Coronary artery (tissue), 2 donors: Measurements from ENCODE around the gene PLCH1.

Experiments
- DNase-seq: peaks from one replicate; pipeline ENCODE4 v3.0.0-alpha.2; 2017; ENCODE audit warnings: low spot score
- H3K27ac ChIP-seq, 2 donors: fragments of 200-600 bp; sonication (generic); one replicate each; pipeline ENCODE4 v1.5.1; 2016 to 2019
- H3K4me3 ChIP-seq: fragments of 200-600 bp; sonication (generic); 2 replicates; pipeline ENCODE4 v1.5.1; 2016; ENCODE audit warnings: mild to moderate bottlenecking, moderate library complexity
- TF ChIP-seq, protein P1 (sequence below): fragments of 200-600 bp; sonication (generic); IDR thresholded peaks from one replicate; pipeline ENCODE4 v1.5.1; 2019; ENCODE audit warnings: antibody characterized with exemption

Gene PLCH1

DNA sequence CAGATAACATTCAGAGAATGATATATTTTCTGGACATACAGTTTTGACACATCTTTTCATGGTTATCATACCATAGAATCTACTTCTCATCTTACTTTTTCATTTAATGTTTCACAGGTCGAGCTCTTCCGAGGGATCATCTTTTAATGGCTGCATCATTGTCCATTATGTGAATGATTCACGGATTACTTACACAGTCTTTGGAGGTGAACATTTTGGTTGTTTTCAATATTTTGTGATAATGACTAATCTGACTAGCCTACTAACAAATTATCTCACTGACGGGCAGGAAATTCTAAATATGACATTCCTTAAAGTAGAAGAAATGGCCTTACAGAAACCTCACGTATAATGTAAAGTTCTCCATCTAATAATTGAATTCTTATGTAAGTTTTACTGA, 242.2 kb downstream of the PLCH1 start:
- TF ChIP-seq, protein P1, sequence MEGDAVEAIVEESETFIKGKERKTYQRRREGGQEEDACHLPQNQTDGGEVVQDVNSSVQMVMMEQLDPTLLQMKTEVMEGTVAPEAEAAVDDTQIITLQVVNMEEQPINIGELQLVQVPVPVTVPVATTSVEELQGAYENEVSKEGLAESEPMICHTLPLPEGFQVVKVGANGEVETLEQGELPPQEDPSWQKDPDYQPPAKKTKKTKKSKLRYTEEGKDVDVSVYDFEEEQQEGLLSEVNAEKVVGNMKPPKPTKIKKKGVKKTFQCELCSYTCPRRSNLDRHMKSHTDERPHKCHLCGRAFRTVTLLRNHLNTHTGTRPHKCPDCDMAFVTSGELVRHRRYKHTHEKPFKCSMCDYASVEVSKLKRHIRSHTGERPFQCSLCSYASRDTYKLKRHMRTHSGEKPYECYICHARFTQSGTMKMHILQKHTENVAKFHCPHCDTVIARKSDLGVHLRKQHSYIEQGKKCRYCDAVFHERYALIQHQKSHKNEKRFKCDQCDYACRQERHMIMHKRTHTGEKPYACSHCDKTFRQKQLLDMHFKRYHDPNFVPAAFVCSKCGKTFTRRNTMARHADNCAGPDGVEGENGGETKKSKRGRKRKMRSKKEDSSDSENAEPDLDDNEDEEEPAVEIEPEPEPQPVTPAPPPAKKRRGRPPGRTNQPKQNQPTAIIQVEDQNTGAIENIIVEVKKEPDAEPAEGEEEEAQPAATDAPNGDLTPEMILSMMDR, result no peak
- H3K27ac ChIP-seq, result no peak overlapping the region
- no peak overlapping the region for H3K4me3 ChIP-seq
- no peak for DNase-seq

DNA sequence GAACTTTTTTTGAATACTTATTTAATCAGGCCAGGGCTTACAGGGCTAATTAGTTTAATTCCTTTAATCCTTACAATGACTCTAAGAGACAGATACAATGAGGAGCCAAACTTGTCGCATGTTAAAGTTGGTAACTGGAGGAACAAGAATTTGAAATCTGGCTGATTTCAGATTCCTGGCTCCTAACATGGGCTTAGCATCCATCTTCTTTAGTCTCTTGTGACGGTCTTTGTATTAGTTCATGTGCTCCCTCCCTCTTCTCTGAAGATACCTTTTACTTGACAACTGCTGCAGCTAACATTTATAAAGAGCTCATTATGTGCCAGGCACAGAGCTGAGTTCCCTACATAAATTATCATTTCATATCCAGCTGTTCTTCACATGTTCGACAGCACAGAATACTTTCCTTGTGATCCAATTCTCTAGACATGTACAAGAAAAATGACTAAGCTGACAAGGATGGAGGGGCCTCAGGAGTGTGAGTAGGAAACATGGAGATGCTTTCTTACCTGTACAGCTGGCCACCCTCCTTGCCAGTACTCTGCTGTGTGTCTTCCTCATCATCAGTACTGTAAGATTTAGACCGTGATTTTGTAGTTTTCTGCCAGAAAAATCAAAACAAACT, 244.6 kb downstream of the PLCH1 start:
- TF ChIP-seq, protein P1, result no peak
- no peak for DNase-seq
- Histone ChIP-seq H3K27ac (no peak overlapping the region), H3K4me3 (no peak overlapping the region)

DNA sequence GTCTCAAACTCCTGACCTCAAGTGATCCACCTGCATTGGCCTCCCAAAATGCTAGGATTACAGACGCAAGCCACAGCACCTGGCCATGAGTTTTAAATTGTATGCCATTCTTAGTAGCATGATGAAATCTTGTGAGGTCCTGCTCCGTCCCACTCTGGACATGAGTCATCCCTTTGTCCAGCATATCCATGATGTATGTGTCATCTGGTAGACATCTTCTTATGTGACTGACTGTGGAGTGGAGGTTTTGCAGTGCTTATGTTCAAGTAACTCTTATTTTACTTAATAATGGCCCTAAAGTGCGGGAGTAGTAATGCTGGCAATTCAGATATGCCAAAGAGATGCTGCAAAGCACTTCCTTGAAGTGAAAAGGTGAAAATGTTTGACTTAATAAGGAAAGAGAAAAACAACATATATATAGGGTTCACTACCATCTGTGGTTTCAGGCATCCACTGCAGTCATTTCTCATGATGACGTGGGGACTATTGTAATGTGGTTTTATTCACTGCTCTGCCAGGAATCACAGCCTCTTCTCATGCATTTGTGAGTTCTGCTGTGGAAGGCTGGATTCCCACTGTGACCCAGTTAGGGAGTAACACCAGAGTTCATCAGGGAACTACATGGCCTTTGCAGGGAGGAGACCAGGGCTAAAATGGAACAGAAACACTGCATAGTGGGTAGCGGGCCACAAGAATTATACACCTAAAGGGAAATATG, 246.8 kb downstream of the PLCH1 start:
- TF ChIP-seq, protein P1, result no peak
- no peak for DNase-seq
- H3K27ac ChIP-seq, result no peak overlapping the region
- H3K4me3 ChIP-seq, result no peak overlapping the region

DNA sequence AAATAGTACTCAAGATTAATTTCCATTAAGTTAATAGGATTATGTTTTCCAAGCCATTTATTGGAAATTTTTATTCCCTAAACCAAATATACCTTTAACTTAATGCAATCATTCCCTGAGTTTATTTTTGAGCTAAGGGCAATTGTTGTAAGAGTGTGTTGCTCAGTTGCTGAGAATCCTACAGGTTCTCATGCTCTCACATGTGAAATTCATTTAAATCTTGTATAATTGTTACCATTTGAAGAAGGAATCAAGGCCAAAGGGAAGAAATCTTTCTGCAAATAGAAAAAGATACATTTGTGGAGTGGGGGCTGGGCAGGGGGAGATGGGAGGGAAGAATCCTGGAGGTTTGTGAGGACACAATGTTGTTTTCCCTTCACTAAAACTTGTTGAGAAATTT, 248.7 kb downstream of the PLCH1 start:
- Histone ChIP-seq H3K27ac (no peak overlapping the region), H3K4me3 (no peak overlapping the region)
- TF ChIP-seq, protein P1, result no peak
- DNase-seq, result no peak

DNA sequence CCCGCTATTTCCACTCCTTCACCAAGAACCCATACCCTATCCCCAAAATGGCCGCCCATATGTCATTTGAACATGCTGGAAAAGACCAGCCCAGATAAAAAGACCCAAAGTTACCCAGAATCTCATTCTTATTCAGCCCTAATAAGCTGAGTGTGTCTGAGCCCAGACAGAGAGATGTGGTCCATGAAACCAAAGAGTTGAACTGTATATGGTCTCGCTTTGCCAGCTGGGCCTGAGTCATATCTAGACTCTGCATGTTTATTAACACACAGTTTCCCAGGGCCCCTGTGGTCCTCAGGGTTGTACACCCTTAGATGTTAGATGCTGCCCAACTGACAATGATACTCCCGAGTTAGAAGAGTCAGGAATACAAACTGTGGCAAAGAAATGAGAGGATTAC, 249.5 kb downstream of the PLCH1 start:
- H3K27ac ChIP-seq, result no peak overlapping the region
- TF ChIP-seq, protein P1, result no peak
- DNase-seq, result no peak
- no peak overlapping the region for H3K4me3 ChIP-seq

DNA sequence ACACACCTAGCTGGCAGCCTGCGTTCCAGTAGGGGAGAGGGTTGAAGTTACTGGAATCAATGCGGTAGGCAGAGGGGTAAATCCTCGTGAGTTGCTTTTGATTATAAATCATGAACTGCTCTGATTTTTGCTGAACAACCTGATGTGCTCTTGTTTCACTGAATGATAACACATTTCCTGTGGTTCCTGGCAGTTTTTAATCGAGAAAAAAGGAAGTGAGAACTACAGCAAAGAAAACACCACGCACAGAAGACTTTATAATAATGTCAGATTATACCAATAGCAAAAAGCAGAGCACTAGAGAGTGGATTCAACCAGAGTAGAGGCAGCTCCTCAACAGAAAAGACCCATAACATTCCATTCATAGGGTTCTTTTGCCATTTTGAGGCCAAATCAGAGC, 250.5 kb downstream of the PLCH1 start:
- Histone ChIP-seq H3K27ac (no peak overlapping the region), H3K4me3 (no peak overlapping the region)
- DNase-seq, result no peak
- TF ChIP-seq, protein P1, result no peak

DNA sequence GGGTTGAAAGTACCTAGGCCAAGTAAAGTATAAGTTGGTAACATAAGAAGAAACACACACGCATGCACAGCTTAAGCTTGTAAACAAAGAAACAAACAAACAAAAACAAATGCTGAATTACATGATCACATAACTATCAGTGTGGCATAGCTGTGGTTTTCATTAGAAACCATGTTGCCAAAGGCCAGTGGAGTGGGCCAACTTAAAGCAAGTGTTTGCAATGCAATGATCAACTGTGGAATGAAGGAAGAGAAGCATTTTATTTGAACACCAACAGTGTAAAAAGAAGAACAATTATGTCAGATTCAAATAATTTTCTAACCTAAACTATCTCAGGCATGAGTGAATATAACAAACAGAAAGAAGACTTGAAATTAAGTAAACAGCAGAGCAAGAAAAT, 252.0 kb downstream of the PLCH1 start:
- Histone ChIP-seq H3K27ac (no peak overlapping the region), H3K4me3 (no peak overlapping the region)
- no peak for DNase-seq
- TF ChIP-seq, protein P1, result no peak
